K562 (cell line): Measurements from ENCODE around the gene SIRPB2. TPM values are rescaled to one million over a fixed set of nuclear protein-coding genes. Genes with fewer than 3 reads are reported as not detected.

Source experiments
- ATF7 ChIP-seq: fragments of 450-650 bp; IDR thresholded peaks from 2 replicates; pipeline ENCODE4 v1.7.1; 2014; ENCODE audit warnings: mild to moderate bottlenecking, moderate library complexity
- CTCF ChIP-seq, 3 experiments: IDR thresholded peaks in 2 of 3; conservative IDR thresholded peaks in 1 of 3; 2 replicates each; pipeline ENCODE4 v1.5.1; 2011 to 2012; ENCODE audit warnings: low read length in 3 of 3, mild to moderate bottlenecking in 3 of 3, control low read depth in 2 of 3, improper control_type of control experiment in 1 of 3, inconsistent platforms in 1 of 3, low read depth in 1 of 3, mixed read lengths in 1 of 3, moderate library complexity in 1 of 3; ENCODE audit not compliant: insufficient read depth in 2 of 3
- CUX1 ChIP-seq: fragments of 200-800 bp; sonication (Bioruptor generic); IDR thresholded peaks from 2 replicates; pipeline ENCODE4 v1.6.1; 2016; ENCODE audit warnings: missing genetic modification characterization, missing compliant biosample characterization
- ETV1 ChIP-seq: fragments of 450-650 bp; conservative IDR thresholded peaks from 2 replicates; pipeline ENCODE4 v1.6.1; 2016; ENCODE audit warnings: missing genetic modification characterization, control low read depth, low read depth, missing compliant biosample characterization
- JUND ChIP-seq, 2 experiments: IDR thresholded peaks; 2 replicates in 1 of 2; 3 replicates in 1 of 2; pipeline ENCODE4 v1.6.1; 2011; ENCODE audit warnings: borderline replicate concordance in 2 of 2, low read depth in 2 of 2, low read length in 2 of 2, improper control_type of control experiment in 1 of 2, missing biosample characterization in 1 of 2, missing genetic modification characterization in 1 of 2, missing genetic modification reagents in 1 of 2
- LCOR ChIP-seq: sonication (generic); formaldehyde crosslinking; IDR thresholded peaks from 2 replicates; pipeline ENCODE4 v1.8.0; 2022; ENCODE audit warnings: mild to moderate bottlenecking, missing genetic modification reagents
- NFE2 ChIP-seq: IDR thresholded peaks from 2 replicates; pipeline ENCODE4 v1.6.1; 2014; ENCODE audit warnings: antibody characterized with exemption, low read depth
- NFIC ChIP-seq: fragments of 450-650 bp; IDR thresholded peaks from 2 replicates; pipeline ENCODE4 v1.6.1; 2017; ENCODE audit warnings: mild to moderate bottlenecking, inconsistent platforms
- RCOR1 ChIP-seq, 2 experiments: IDR thresholded peaks; 2 replicates each; pipeline ENCODE4 v1.6.1; 2012; ENCODE audit warnings: low read depth in 2 of 2, low read length in 2 of 2, borderline replicate concordance in 1 of 2, improper control_type of control experiment in 1 of 2
- SMARCA5 ChIP-seq: fragments of 450-650 bp; IDR thresholded peaks from 2 replicates; pipeline ENCODE4 v1.6.1; 2016
- SMC3 ChIP-seq: conservative IDR thresholded peaks from 2 replicates; pipeline ENCODE4 v1.6.1; 2011; ENCODE audit warnings: low read depth, low read length, improper control_type of control experiment; ENCODE audit not compliant: insufficient read depth
- STAG1 ChIP-seq: sonication (generic); formaldehyde crosslinking; IDR thresholded peaks from 2 replicates; pipeline ENCODE4 v1.5.0; 2020; ENCODE audit warnings: missing genetic modification reagents, borderline replicate concordance
- TCF7L2 ChIP-seq: fragments of 150-350 bp; IDR thresholded peaks from 2 replicates; pipeline ENCODE4 v1.6.1; 2016; ENCODE audit warnings: low read depth, mild to moderate bottlenecking, low read length, moderate library complexity
- ZBTB33 ChIP-seq: sonication (generic); formaldehyde crosslinking; IDR thresholded peaks from 2 replicates; pipeline ENCODE4 v1.8.1; 2023; ENCODE audit warnings: mild to moderate bottlenecking, missing genetic modification reagents
- ZNF384 ChIP-seq: IDR thresholded peaks from 2 replicates; pipeline ENCODE4 v1.6.1; 2012; ENCODE audit warnings: low read depth, low read length, improper control_type of control experiment
- polyA plus RNA-seq, 8 experiments: library from polyadenylated mRNA; depleted of rRNA in 4 of 8; stranded (reverse) in 5 of 8; unstranded in 3 of 8; fragments of >200 nt; fragmentation: Nextera tagmentation in 2 of 8; fragmentation: Illumina TruSeq in 1 of 8; extraction: Ambion mirVana in 2 of 8; extraction: Trizol in 1 of 8; gene quantifications; 2 replicates each; pipeline versions ENCODE4 v1.2.1 to v1.2.3, GENCODE V29; 2011 to 2014; ENCODE audit warnings: inconsistent platforms in 1 of 8, missing spikeins in 1 of 8
- total RNA-seq, 7 experiments: library from RNA; depleted of rRNA in 6 of 7; stranded (reverse); fragments of >200 nt in 6 of 7; fragmentation: Illumina TruSeq in 2 of 7; extraction: Trizol in 2 of 7; gene quantifications; 2 replicates each; pipeline versions ENCODE4 v1.2.1 to v1.2.3, GENCODE V29; 2011 to 2021; ENCODE audit warnings: low replicate concordance in 1 of 7

Gene SIRPB2
- total and polyA plus RNA-seq, 9 of the 15 experiments (the other 6 are each of a cell fraction or from before 2014, with no cell fraction given): 0.07 TPM; not detected in 7

- TF ChIP-seq CUX1 (CRISPR knock-in tag) (no peak), NFIC (0 out of 2 replicates have a peak, but pooled peaks have one; percentile 6), NFE2 (peak; percentile 25; the same call in 1 of the 2 replicates), STAG1 (peak; percentile 86; the same call in 1 of the 2 replicates), SMC3 (peak; percentile 81), LCOR (0 out of 2 replicates have a peak, but pooled peaks have one; percentile 36), RCOR1 (IDR thresholded peaks at IDR 0.05; ENCODE audit: borderline replicate concordance in 1 of 2, low read depth in 2 of 2, low read length in 2 of 2) (peak in 1 of 2 experiments; percentile 49; a peak in 2 of 4 replicates), ZNF384 (no peak), TCF7L2 (no peak), SMARCA5 (no peak), ZBTB33 (CRISPR knock-in tag) (peak; percentile 42; the same call in 1 of the 2 replicates), JUND (IDR thresholded peaks at IDR 0.05; ENCODE audit: borderline replicate concordance, low read depth, low read length) (peak; percentile 39; the same call in 1 of the 2 replicates), JUND (tag; IDR thresholded peaks at IDR 0.05; ENCODE audit: borderline replicate concordance, low read depth, low read length) (no peak), ETV1 (0 out of 2 replicates have a peak, but pooled peaks have one; percentile 16), ATF7 (peak; percentile 55; the same call in 1 of the 2 replicates), CTCF (IDR thresholded peaks at IDR 0.05 in 2 of 3, conservative IDR thresholded peaks at IDR 0.05 in 1 of 3; ENCODE audit: insufficient read depth in 2 of 3, low read depth in 1 of 3, low read length in 3 of 3) (peak; percentile 96 to 100 (median 100))
Observed at GRCh38 chr20:1503564-1504227, 12.5 kb upstream of the SIRPB2 start (continued).
